ENCODE results near the gene UBD. TPM values are rescaled to one million over a fixed set of nuclear protein-coding genes. Genes with fewer than 3 reads are reported as not detected.

UBD gene

GRCh38 chr6:29506446-29507067 is 53.0 kb downstream of the UBD start:
- H3K4ac ChIP-seq (ENCODE audit: low read length) = no peak overlapping the region
- peaks cover 0 to 34% (median 0%) of the 10 kb centered on the region in 3 experiments for H3K27me3 ChIP-seq (ENCODE audit: control insufficient read depth in 3 of 3, insufficient read depth in 3 of 3, low read depth in 1 of 3, low read length in 3 of 3)
- no peak overlapping the region for H2BK120ac ChIP-seq (ENCODE audit: low read depth, low read length)
- H4K91ac ChIP-seq (ENCODE audit: low read depth, low read length, poor library complexity) = no peak overlapping the region
- no peak overlapping the region for H3K27ac ChIP-seq (replicated peaks; ENCODE audit: low read length)
- no peaks in the 10 kb centered on the region for H3K79me1 ChIP-seq (ENCODE audit: low read depth, low read length)
- H3K14ac ChIP-seq (ENCODE audit: low read length) = no peak overlapping the region
- H3K4me3 ChIP-seq (ENCODE audit: low read length in 2 of 2) = no peak overlapping the region
- no peak overlapping the region for H3K23ac ChIP-seq (ENCODE audit: low read depth, low read length, poor library complexity)
- no peak overlapping the region for H2BK12ac ChIP-seq (ENCODE audit: low read length)
- no peak for DNase-seq (ENCODE audit: low spot score)
- no peaks in the 10 kb centered on the region for H3K9me3 ChIP-seq (replicated peaks in 1 of 2; ENCODE audit: control insufficient read depth in 2 of 2, insufficient read depth in 1 of 2, low read depth in 1 of 2, low read length in 2 of 2)
- H3K9ac ChIP-seq (ENCODE audit: low read depth, low read length, poor library complexity) = no peak overlapping the region
- H2BK15ac ChIP-seq (ENCODE audit: low read length) = no peak overlapping the region
- H2AK5ac ChIP-seq (ENCODE audit: low read depth, low read length) = peak overlapping the region; percentile 4
- H4K8ac ChIP-seq (ENCODE audit: low read depth, low read length) = no peak overlapping the region
- H3K4me1 ChIP-seq (ENCODE audit: control insufficient read depth in 2 of 2, insufficient read depth in 1 of 2, low read depth in 1 of 2, low read length in 2 of 2) = peaks cover 11 to 14% of the 10 kb centered on the region in 2 donors
- no peaks in the 10 kb centered on the region for H3K36me3 ChIP-seq (replicated peaks in 1 of 2; ENCODE audit: control insufficient read depth in 2 of 2, insufficient read depth in 2 of 2, low read length in 2 of 2)
- no peak overlapping the region for H2BK5ac ChIP-seq (ENCODE audit: low read length)
- no CpG with 5 or more reads among the region's 11 CpGs for WGBS, 2 donors (ENCODE audit: extremely low coverage in 2 of 2, insufficient read length in 2 of 2, insufficient replicate concordance in 1 of 2)
- no peak overlapping the region for H3K18ac ChIP-seq (ENCODE audit: low read length)
- no peak overlapping the region for H2AFZ ChIP-seq (ENCODE audit: low read length)
- no peak overlapping the region for H3K4me2 ChIP-seq (ENCODE audit: insufficient read depth, low read length, poor library complexity, severe bottlenecking)

- Histone ChIP-seq H2BK120ac (ENCODE audit: low read depth, low read length) (no peak overlapping the region), H4K91ac (ENCODE audit: low read depth, low read length, poor library complexity) (no peak overlapping the region), H3K9me3 (replicated peaks in 1 of 2; ENCODE audit: control insufficient read depth in 2 of 2, insufficient read depth in 1 of 2, low read depth in 1 of 2, low read length in 2 of 2) (no peaks in the 10 kb centered on the region), H3K4ac (ENCODE audit: low read length) (no peak overlapping the region), H3K27ac (replicated peaks; ENCODE audit: low read length) (no peak overlapping the region), H3K27me3 (ENCODE audit: control insufficient read depth in 3 of 3, insufficient read depth in 3 of 3, low read depth in 1 of 3, low read length in 3 of 3) (peaks cover 0 to 35% (median 0%) of the 10 kb centered on the region in 3 experiments), H2BK12ac (ENCODE audit: low read length) (no peak overlapping the region), H2BK5ac (ENCODE audit: low read length) (no peak overlapping the region), H3K79me1 (ENCODE audit: low read depth, low read length) (no peaks in the 10 kb centered on the region), H3K4me3 (ENCODE audit: low read length in 2 of 2) (no peak overlapping the region), H3K14ac (ENCODE audit: low read length) (no peak overlapping the region), H3K4me2 (ENCODE audit: insufficient read depth, low read length, poor library complexity, severe bottlenecking) (no peak overlapping the region), H3K23ac (ENCODE audit: low read depth, low read length, poor library complexity) (no peak overlapping the region), H2AK5ac (ENCODE audit: low read depth, low read length) (no peak overlapping the region), H3K4me1 (ENCODE audit: control insufficient read depth in 2 of 2, insufficient read depth in 1 of 2, low read depth in 1 of 2, low read length in 2 of 2) (peaks cover 9 to 13% of the 10 kb centered on the region in 2 donors), H2BK15ac (ENCODE audit: low read length) (no peak overlapping the region), H3K36me3 (replicated peaks in 1 of 2; ENCODE audit: control insufficient read depth in 2 of 2, insufficient read depth in 2 of 2, low read length in 2 of 2) (no peaks in the 10 kb centered on the region), H4K8ac (ENCODE audit: low read depth, low read length) (no peak overlapping the region), H3K9ac (ENCODE audit: low read depth, low read length, poor library complexity) (no peak overlapping the region), H3K18ac (ENCODE audit: low read length) (peak overlapping the region; percentile 15), H2AFZ (ENCODE audit: low read length) (no peak overlapping the region)
- DNase-seq (ENCODE audit: low spot score) = no peak
- no CpG with 5 or more reads among the region's 3 CpGs for WGBS, 2 donors (ENCODE audit: extremely low coverage in 2 of 2, insufficient read length in 2 of 2, insufficient replicate concordance in 1 of 2)
Observed at GRCh38 chr6:29505808-29506207, 53.7 kb downstream of the UBD start.

Small RNA genes within 50 kb of the gene (small RNA-seq; reads per million reads assigned to genes)
- gene SNORD32B (ENCODE audit: insufficient read depth) (not detected), gene TMEM183AP1 (ENCODE audit: insufficient read depth) (not detected)
